GM19351 (cell line): ENCODE data around the gene CELSR1.

Source experiments
- ATAC-seq: cut with Tn5 transposase; IDR thresholded peaks from one replicate; pipeline ENCODE4 v1.9.1; 2021; ENCODE audit warnings: mild to moderate bottlenecking, moderate library complexity; ENCODE audit not compliant: unreplicated experiment

The CELSR1 gene

DNA sequence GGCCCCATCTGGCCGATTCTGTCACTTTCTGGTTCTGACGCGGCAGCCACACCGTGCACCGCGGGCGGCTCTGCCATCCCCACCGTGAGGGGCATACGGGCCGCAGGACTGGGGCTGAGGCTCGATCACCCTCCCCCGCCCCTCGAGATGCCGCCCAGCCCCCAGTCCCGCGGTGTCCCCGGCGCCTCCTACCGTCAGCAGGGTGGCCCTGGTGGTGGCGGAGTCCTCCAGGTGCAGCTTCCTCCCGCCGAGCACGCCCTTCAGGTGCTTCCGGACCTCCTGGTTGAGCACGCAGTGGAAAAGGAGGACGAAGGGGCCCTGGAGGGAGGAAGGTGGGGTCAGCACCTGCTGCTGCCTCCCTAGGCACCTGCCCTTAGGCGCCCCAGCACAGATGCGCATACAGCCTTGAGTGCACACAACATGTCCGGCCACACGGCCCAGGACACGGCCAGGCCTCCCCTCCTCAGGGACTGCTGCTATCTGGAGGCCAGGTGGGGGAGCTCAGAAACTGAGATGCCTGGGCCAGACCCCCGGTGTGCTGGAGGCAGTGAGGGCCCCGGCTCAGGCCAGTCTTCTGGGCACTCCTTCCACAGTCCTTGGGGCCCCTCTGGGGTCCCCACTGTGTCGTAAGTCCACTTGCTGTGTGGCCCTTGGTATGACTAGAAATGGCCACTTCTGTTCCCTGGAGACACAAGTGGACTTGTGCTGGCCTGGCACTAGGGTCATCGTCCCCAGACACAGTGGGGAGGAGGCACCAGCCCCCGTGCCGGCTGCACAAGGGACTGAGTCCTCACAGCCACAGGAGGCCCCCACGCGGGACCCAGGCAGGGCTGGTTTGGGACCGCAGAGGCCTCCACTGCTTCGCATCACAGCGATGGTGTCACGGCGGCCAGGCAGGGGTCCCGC is 170.4 kb downstream of the CELSR1 start:
- no peak for ATAC-seq

DNA sequence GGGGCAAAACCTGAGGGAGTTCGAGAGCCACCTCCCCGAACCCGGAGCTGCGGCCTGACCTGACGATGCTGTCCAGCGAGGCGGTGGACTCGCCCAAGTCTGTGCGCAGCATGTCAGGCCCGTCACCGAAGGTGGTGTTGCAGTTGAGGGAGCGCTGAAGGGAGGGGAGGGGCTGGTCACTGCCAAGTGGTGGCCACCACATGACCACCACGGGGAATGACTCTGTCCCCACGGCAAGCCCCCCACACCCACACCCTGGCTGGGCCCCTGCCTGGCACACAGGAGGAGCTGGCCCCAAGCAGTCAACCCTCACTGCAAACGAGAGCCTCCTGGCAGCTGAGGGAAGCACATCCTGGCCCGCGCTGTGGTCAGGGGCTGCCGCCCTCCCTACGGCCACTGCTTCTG is 171.1 kb downstream of the CELSR1 start:
- ATAC-seq: no peak

DNA sequence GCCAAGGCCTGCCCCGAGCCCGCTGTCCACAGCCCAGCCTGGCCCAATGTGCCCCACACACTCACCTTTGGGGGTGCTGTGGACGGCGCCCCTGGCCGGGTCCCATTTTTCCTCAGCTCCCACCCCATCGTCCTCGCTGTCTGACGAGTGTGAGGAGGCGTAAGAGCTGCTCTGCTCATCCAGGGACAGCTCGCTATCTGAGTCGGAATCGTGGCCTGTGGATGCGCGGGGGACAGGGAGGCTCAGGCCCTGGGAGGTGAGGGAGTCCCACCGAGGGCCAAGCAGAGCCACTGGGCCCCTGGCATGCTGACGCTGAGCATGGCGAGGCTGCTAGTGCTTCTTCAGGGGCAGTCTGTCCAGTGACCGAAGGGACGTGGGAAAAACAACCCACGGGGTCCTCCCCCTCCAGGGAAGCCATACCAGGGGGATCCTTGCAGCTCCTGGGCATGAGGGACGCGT is 172.2 kb downstream of the CELSR1 start:
- ATAC-seq: no peak

DNA sequence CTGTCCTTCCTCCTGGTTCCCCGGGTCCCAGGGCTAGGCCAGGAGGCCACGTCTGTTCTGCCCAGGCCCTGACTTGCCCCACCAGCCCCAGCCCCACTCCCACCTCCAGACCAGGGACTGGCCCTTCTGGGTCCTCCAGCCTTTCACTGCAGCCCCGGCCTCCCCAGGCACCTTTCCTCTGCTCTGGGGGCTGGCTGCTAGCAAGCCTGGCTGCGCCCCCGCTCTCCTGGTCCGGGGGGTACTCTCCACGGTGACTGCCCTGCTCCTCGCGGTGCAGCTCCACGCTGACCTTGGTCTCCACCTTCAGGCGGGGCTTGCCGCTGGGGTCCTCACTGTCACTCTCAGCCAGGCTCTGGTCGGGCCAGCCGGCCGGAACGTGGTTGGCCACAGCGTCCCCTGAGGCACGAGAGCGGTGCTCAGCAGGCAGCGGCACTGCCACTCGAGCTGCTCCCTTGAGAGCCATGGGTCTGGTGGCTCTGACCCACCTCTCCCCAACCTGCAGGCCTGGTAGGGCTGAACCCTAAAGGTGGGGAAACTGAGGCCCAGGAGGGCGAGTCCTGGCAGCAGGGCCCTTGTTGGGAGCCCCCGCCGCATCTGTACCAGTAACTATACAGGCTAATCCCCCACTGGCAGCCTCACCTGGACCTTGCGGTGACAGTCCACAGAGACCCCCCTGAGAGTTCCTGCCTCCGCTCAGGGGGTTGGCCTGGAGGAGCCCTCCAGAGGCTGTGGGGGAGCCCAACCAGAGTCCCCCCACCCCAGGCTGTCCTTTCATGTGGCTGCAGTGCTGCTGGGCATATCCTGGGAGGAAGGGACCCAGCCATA is 172.9 kb downstream of the CELSR1 start:
- no peak for ATAC-seq

DNA sequence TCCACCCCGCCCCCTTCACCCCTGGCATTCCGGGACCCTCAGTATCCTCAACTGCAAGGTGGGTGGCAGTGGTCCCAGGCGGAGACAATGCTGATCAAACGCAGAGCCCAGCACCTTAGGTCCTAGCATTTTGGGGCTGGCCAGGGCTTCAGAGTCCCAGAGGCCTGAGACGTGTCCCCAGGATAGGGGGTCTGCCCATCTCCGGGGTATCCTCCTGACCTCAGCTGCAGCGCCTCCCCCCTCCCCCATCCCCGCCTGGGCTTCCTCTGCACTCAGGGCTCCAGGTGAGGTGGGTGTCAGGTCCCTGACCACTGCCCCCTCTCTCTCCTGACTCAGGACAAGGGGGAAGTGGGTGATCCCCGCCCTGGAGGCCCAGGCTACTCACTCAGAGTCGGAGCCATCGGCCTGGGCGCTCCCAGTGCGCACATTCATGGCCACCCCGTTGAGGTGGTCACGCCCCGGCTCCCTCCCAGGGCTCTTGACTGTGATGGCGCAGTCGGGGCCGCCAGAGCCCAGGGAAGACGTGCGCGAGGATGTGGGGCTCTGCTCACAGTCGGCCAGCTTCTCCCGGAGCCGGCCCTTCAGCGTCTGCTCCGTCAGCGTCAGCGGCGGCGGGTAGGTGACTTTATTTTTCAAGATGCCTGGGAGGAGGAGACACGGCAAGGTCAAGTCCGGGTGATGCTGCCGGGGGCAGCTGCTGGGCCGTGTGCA is 173.7 kb downstream of the CELSR1 start:
- no peak for ATAC-seq

DNA sequence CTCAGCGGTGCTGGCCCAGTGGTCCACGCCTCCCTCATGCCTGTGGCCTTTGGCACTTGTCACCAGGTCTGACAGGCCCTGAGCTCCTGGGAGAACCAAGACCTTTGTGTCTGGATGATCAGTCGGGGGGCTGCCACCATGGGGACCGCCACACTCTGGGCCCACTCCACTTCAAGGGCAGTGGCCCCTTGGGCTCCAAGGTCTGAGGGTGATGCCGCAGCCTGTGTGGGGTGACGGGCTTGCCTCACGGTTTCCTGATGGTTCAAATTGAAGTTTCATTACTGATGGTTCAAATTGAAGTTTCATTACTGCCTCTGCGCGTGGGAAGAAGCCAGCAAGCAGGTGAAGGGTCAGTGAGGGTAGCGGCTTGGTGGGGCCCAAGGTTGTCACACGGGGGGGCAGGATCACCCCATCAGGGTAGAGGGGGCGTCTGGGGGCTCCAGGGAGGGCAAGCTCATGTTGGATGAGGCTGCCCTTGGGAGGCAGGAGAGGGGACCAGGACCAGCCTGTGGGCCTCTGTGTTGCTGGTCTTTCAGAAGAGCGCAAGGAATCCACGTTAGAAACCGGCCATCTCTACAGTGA is 174.4 kb downstream of the CELSR1 start:
- no peak for ATAC-seq

DNA sequence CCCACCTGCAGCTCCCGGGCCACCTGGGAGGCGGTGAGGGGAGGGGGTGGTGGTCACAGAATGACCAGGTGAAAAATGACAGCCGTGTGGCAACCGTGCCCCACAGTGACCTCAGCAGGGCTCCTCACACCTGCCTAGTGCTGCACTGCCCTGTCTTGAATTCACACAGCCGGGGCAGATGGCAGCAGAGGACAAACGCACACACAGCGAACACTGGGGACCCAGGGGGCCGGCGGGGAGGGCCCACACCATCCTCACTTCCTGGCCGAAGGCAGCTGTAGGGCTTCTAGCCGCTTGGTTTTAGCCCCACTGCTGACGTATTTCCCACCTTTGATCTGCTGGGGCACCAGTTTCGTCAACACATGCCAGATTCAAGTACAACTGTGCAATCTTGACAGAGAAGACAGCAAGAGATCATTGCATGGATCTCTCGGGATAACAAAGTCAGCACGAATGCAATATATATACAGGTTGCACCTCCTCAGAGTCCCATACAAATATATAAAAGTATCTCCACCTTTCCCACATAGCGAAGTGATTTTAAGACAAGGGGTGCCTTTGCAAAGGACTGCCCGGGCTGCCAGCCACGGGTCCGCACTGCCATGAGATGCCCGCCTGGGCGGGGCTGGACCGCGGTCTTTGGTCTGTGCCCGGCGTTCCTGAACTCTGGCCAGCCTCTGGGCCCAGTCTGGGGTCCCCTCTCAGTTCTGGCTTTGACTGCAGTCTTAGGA is 175.1 kb downstream of the CELSR1 start:
- no peak for ATAC-seq

DNA sequence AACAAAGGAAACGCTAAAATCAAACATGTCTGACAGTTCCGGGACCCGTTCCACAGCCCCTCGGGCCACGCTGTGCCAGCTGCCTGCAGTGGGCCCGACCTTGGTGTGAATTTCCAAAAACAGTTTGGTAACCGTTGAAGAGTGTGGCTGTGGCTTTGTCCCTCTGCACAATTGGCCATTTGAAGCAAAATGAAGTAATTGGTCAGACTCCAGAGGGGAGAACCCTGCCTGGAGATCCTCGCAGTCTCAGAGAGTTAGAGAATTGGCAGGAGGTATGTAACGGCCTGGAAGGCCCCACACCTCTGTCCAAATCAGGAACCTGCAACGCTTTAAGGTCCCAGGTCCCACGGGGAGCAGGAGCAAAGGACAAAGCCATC is 175.6 kb downstream of the CELSR1 start:
- ATAC-seq: no peak

DNA sequence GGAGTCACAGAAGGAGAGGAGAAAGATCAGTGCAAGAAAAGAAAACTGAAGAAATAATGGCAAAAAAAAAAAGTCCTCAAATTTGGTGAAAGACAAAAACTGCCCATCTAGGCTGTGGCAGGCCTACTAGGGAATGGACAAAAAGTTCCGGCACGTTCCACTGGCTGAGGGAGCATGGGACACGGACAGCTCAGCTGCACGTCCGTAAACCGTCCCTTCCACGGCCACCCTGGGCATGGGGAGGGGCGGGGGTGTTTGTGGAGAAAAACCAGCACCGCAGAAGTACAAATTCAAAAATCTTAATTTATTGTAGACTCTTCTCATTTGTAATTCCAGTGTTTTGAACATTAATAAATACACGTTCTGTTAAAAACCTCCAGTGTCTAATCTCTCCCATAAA is 176.5 kb downstream of the CELSR1 start:
- no peak for ATAC-seq

DNA sequence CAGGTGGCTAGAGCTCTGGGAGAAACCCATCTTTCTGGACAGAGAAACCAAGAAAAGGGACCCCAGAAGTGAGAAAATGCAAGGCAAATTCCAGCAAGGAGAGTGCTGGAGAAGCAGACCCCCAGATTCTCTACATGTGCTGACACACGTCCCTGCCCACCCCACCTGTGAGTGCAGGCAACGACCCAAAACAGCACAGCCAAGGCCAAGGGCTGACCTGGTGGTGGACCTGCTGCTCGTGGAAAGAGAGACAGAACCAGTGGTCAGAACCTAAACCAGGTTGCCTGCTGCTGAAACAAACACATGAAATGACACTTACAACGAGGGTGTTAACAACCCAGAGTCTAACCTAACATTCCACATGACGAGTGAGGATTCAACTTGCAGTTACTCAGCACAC is 177.3 kb downstream of the CELSR1 start:
- no peak for ATAC-seq

DNA sequence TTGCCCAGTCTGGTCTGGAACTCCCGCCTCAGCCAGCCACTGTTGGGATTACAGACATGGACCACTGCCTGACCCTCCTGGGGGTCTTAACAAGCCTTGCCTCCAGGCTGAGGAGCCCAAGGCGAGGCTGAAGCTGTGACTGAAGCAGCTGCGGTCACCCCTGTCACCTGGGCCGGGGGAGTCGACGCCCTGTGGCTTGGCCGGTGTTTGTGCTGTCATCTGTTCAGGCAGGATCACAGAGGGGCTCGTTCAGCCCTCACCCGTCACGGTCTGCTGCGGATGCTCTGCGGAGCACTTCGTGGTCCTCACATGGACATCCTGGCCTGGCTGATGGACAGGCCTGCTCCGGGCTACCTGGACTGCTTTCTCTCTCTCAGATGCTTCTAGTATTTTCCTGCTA is 178.1 kb downstream of the CELSR1 start:
- ATAC-seq: no peak

DNA sequence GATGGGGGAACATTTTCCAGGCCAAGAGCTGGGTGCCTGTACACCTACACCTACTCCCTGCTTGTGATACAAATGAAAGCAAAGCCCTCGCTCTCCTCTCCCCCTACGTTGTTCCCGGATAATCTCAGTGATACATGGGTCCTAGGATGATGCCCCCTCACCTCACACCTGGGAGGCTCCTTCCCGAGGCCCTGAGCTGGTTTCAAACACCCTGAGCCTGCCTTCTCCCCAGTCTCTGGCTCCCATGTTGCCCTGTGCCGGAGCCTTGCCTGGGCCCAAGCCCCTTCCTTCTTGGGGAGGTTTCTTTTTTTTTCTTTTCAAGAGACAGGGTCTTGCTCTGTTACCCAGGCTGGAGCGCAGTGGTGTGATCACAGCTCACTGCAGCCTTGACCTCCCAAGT is 178.7 kb downstream of the CELSR1 start:
- ATAC-seq: no peak

DNA sequence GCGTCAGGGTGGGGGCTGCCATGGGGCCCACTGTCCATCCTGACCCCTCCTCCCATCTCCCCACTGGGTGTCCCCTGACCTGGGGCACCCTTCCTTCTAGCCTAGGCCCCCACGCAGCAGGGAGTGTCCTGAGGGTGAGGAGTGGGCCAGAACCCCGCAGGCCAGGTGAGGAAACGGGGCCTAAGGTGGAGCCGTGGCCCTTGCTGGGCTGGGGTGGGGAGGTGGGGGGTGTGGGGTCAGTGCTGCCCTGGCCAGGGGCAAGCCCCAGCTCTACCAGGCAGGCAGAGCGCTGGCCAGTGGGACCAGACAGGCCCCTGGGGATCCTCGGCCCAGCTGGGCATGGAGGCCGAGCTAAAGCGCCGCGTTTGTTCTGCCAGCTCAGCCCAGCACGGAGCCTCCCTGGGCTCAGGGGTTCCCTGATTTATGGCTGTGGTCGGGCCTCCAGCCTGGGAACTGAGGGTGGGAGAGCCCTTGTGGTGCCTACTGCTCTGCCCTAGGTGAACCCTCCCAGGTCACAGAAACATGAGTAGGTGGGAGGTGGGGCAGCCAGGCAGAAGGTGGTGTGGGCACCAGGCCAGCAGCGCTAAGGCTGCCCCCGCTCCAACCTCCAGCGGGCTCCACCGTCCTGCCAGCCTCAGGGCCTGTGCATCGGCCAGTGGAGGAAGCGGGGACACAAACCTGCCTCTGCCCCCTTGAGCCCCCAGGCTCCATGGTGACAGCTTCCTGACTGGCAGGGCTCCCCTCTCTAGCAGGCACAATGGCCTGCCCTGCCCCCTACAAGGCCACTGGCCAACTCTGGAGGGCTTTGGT is 179.5 kb downstream of the CELSR1 start:
- no peak for ATAC-seq

DNA sequence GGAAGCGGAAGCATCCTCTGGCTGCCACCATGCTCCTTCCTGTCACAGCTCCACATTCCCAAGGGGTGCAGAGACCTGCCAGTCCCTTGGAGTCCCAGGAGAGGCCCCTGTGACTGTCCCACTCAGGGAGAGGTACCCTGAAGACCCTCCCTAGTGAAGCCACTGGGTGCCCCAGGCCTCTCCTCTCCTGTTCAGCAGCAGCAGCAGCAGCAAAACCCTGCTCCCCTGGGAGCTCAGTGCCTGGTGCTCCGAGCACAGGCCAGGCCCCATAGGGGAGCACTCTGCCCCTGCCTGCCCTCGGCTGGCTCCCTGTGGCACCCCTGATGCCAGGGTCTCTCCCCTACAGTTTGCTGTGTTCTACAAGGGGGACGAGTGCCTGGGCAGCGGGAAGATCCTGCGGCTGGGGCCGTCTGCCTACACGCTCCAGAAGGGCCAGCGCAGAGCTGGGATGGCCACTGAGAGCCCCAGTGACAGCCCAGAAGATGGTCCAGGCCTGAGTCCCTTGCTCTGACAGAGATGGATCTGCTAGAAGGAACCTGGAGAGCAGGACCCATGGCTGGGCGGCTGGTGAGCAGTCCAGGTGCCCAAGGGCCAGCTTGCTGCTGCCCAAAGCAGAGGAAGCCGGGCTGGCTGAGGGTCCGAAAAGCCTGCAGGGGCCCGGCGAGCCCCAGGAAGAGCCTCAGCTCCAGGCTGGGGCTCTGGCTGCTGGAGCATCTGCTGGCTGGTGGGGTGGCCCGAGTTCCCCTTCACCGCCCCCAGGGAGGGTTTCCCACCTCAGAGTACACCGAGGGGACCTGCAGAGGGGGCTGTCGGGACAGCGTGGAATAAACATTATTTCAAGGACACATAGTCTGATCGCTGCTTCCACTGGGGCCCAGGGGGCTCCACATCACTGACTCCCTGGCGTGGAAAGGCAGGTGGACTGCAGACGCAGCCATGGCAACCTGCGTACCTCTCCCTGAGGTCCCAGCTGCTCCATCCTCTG is 180.6 kb downstream of the CELSR1 start:
- ATAC-seq: no peak

DNA sequence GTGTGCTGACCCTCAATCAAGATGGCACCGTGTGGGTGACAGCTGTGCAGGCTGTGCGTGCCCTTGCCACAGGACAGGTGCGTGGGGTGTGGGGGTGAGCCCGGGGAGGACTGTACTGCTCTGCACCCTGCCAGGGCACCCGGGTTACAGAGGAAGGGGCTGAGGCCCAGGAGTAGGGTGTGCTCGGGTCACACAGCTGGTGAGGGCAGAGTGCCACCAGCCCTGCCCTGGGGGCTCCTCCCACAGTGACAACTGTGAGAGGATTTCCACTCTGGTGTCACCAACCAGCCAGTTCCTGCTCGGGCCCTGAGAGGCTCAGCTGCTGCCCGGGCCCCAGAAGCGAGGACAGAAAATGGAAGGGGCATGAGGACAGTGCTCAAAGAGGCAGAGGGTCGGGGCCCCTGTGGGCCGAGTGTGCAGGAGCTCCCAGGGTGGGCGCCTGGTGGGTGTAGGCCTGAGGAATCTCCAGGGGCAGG is 181.4 kb downstream of the CELSR1 start:
- no peak for ATAC-seq

DNA sequence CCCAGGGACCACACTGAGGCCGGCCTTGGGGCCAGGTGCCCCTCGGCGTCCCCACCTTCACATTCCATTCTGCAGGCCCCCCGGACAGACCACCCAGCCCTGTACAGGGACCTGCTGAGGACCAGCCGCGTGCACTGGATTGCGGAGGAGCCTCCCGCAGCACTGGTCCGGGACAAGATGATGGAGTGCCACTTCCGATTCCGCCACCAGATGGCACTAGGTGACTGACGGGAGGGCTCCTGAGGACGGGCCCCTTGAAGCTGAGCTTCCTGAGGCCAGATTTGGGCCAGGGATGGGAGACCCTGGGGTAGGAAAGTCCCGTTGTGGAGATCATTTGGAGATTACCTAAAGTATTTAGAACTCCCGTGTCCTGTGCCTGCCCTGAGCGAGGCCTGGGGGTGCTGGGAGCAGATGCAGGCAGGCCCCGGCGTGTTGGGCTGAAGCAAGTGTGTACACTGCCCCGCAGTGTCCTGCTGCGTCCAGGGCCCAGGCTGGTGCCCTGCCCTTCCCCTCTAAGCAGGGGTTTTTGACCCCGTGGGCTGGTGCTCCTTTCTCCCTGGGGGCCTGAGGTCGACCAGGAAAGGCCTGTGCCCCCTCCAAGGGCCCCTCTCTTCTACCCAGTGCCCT is 181.9 kb downstream of the CELSR1 start:
- no peak for ATAC-seq

DNA sequence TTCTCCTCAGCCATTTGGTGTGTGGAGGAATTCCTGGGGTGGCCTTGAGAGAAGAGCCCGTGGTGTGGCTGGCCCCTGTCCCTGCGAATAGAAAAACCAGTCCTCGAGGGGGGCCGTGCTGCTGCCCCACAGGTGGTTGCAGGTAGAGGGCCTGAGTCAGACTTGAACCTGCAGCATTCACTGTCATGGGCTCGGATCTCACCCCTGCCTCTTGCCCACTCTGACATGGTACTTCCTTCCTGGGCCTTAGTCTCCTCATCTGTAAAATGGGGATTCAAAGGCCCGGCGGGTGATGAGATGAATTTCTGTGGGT is 182.5 kb downstream of the CELSR1 start:
- ATAC-seq: no peak
